ENCODE data around the gene RPUSD4.

DNA sequence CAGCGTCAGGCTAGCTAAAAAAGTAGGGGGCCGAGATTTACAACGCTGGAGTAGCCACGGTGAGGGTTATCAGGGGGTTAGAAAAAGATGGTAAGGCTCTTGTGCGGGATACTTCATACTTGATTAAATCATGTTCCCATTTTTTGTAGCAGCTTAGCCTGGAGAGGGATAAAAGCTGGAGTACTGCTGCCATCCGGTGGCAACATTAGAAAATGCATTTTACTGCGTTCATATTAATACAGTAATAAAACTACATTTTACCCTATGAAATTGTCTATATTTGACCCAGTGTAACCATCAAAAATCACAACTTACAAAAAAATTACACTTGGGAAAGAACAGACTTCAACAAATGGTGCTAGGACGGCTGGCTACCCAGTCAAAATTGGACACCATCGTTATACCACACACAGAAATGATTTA, 17.3 kb downstream of the RPUSD4 start:
- TF ChIP-seq EZH2 (IDR thresholded peaks at IDR 0.05) (no peak), POLR2A (IDR thresholded peaks at IDR 0.05; ENCODE audit: borderline replicate concordance, extremely low read depth, insufficient read depth, insufficient read length) (no peak)

Measured in HCT116 (cell line).